BJ (cell line): ENCODE data around the gene KLK7. TPM values are rescaled to one million over a fixed set of nuclear protein-coding genes. Genes with fewer than 3 reads are reported as not detected.

ENCODE experiments used
- CTCF ChIA-PET: fragments of 350-600 bp; formaldehyde crosslinking; extraction: SDS; loops from one replicate; lab custom pipeline; 2021; ENCODE audit warnings: antibody characterized with exemption, inconsistent platforms; lab: Yijun Ruan, JAX
- POLR2A ChIA-PET: fragments of 300-600 bp; sonication (Branson Sonifier 250); formaldehyde crosslinking; extraction: SDS; loops from one replicate; lab custom pipeline; 2021; ENCODE audit warnings: antibody characterized with exemption; lab: Charles Lee
- DNase-seq: peaks from one replicate; pipeline ENCODE4 v3.0.0-alpha.2; 2011; ENCODE audit warnings: low read depth
- H3K27me3 ChIP-seq: 2 replicates; pipeline ENCODE4 v1.6.0; 2011; ENCODE audit warnings: low read length; ENCODE audit not compliant: control insufficient read depth, insufficient read depth
- H3K36me3 ChIP-seq: 2 replicates; pipeline ENCODE4 v1.5.1; 2011; ENCODE audit warnings: low read length; ENCODE audit not compliant: control insufficient read depth, insufficient read depth
- H3K4me3 ChIP-seq: 2 replicates; pipeline ENCODE4 v1.5.1; 2011; ENCODE audit warnings: low read depth, mild to moderate bottlenecking, control low read depth, low read length
- CTCF ChIP-seq: IDR thresholded peaks from 2 replicates; pipeline ENCODE4 v1.5.1; 2011; ENCODE audit warnings: low read depth, mild to moderate bottlenecking, control low read depth, inconsistent platforms, low read length, moderate library complexity; ENCODE audit not compliant: insufficient read depth
- polyA plus RNA-seq: library from polyadenylated mRNA; depleted of rRNA; stranded (reverse); fragments of >200 nt; gene quantifications from 2 replicates; pipeline ENCODE4 v1.2.3, GENCODE V29; 2011

KLK7 gene
- polyA plus RNA-seq, 1 experiment = not detected

- Histone ChIP-seq H3K4me3 (no peak within 1 kb of the TSS), H3K27me3 (no peaks in the 10 kb centered on the region), H3K36me3 (no peaks in the 10 kb centered on the region)
- ChIA-PET CTCF (no interaction called here), POLR2A (no interaction called here)
- DNase-seq = no peak
- TF ChIP-seq CTCF = no peak
Measured at GRCh38 chr19:50969413-50969760, 14.3 kb downstream of the KLK7 start, which contains the start of gene KLK6. Gene KLK6 (minus strand): TSS chr19:50969591. CDS start chr19:50968104, 1,487 bp downstream.

- no peak for DNase-seq
- H3K4me3 ChIP-seq = no peak overlapping the region
- no peaks in the 10 kb centered on the region for H3K36me3 ChIP-seq
- TF ChIP-seq CTCF = no peak
- ChIA-PET POLR2A (no interaction called here), CTCF (no interaction called here)
- no peaks in the 10 kb centered on the region for H3K27me3 ChIP-seq
Measured at GRCh38 chr19:50968716-50969412, 14.9 kb downstream of the KLK7 start.

GRCh38 chr19:50967929-50968715, 15.6 kb downstream of the KLK7 start:
- no peak for TF ChIP-seq CTCF
- POLR2A ChIA-PET = no interaction called here
- H3K4me3 ChIP-seq = no peak overlapping the region
- CTCF ChIA-PET = interaction anchor here (0.9 kb wide), 1 partner anchor 20 kb away, joined by 3 read pairs; no protein-coding TSS in a partner anchor
- no peak for DNase-seq
- no peaks in the 10 kb centered on the region for H3K36me3 ChIP-seq
- H3K27me3 ChIP-seq = no peaks in the 10 kb centered on the region

- no peaks in the 10 kb centered on the region for H3K36me3 ChIP-seq
- no peak overlapping the region for H3K4me3 ChIP-seq
- DNase-seq = no peak
- no peaks in the 10 kb centered on the region for H3K27me3 ChIP-seq
- ChIA-PET CTCF (no interaction called here), POLR2A (no interaction called here)
- no peak for TF ChIP-seq CTCF
Measured at GRCh38 chr19:50964266-50964665, 19.5 kb downstream of the KLK7 start.

- no peaks in the 10 kb centered on the region for H3K36me3 ChIP-seq
- no peak for DNase-seq
- no peaks in the 10 kb centered on the region for H3K27me3 ChIP-seq
- ChIA-PET POLR2A (no interaction called here), CTCF (no interaction called here)
- no peak for TF ChIP-seq CTCF
- H3K4me3 ChIP-seq = no peak overlapping the region
Measured at GRCh38 chr19:50963381-50963780, 20.3 kb downstream of the KLK7 start.
